Psoas muscle (tissue), 8 donors: ENCODE data around the gene SULT1B1. TPM values are rescaled to one million over a fixed set of nuclear protein-coding genes. Genes with fewer than 3 reads are reported as not detected.
A peak's percentile ranks its signal among the peaks of the same experiment; 100 is the strongest.

Experiments
- ATAC-seq, 4 donors: fragments of 200-7000 bp; cut with Tn5 transposase; one replicate each; pipeline ENCODE4 v1.9.1; 2020; ENCODE audit warnings: moderate library complexity in 3 of 4, mild to moderate bottlenecking in 2 of 4
- DNase-seq, 2 donors: peaks; one replicate each; pipeline ENCODE4 v3.0.0-alpha.2; 2020
- H3K27ac ChIP-seq: fragments of 200-600 bp; one replicate; pipeline ENCODE4 v1.8.0; 2022
- H3K27me3 ChIP-seq, 3 donors: fragments of 200-600 bp in 1 of 3; one replicate each; pipeline versions ENCODE4 v1.6.1 to v1.8.0; 2013 to 2022; ENCODE audit warnings: low read length in 2 of 3, mild to moderate bottlenecking in 2 of 3, moderate library complexity in 1 of 3; ENCODE audit not compliant: insufficient read depth in 3 of 3
- H3K36me3 ChIP-seq, 2 donors: fragments of 200-600 bp in 1 of 2; one replicate each; pipeline versions ENCODE4 v1.6.1 to v1.8.0; 2013 to 2022; ENCODE audit warnings: low read depth in 1 of 2, mild to moderate bottlenecking in 1 of 2, moderate library complexity in 1 of 2; ENCODE audit not compliant: insufficient read depth in 1 of 2
- H3K4me1 ChIP-seq: fragments of 200-600 bp; one replicate; pipeline ENCODE4 v1.8.0; 2022
- H3K4me3 ChIP-seq: fragments of 200-600 bp; one replicate; pipeline ENCODE4 v1.8.0; 2022; ENCODE audit warnings: mild to moderate bottlenecking
- H3K9me3 ChIP-seq: fragments of 200-600 bp; one replicate; pipeline ENCODE4 v1.8.0; 2022
- whole genome bisulfite sequencing, 3 donors: extraction: QIAGEN DNeasy Blood & Tissue Kit; methylation state at CpG; one replicate each; pipeline versions ENCODE4 v1.1.6 to v1.1.7; 2013; 5-methylcytosine and 5-hydroxymethylcytosine counted together
- intact Hi-C, 2 donors: fragments of 100-400 bp; cut with DNase I; formaldehyde crosslinking; loops; one replicate each; pipeline versions ENCODE4 v1.11.0 to v1.14.2; 2022
- polyA plus RNA-seq, 3 donors: library from polyadenylated mRNA; stranded (reverse); fragments of 200-250 nt; gene quantifications; one replicate each; pipeline ENCODE4 v1.2.3, GENCODE V29; 2013
- total RNA-seq, 4 donors: library from RNA; stranded (reverse); fragmentation: NEBNext Ultra II Directional in 2 of 4; extraction: Animal tissue kit (Norgen Biotek cat#: 25700) in 2 of 4; gene quantifications; one replicate each; pipeline versions ENCODE4 v1.2.1 to v1.2.4, GENCODE V29; 2021 to 2023
- TF ChIP-seq, protein P1 (sequence below): fragments of 200-600 bp; IDR thresholded peaks from one replicate; pipeline ENCODE4 v1.8.0; 2022; ENCODE audit warnings: antibody characterized with exemption
- donor health status: healthy with polysubstance abuse.
- donor health status: DM: no; HTN: no; CAD: no; lungs with moderate emphysema.
- donor health status: Bipolar disorder and iron deficiency.
- donor health status: healthy.
- donor health status: DM: yes; HTN: yes; CAD: no.
- donor health status: DM: no; HTN: no; CAD: no.
- donor health status: DM: no; HTN: no; CAD: no.
- donor health status: DM: yes; HTN: yes; CAD: no.

Gene SULT1B1
- total and polyA plus RNA-seq, 7 donors = 0.03 to 0.74 (median 0.24) TPM

DNA sequence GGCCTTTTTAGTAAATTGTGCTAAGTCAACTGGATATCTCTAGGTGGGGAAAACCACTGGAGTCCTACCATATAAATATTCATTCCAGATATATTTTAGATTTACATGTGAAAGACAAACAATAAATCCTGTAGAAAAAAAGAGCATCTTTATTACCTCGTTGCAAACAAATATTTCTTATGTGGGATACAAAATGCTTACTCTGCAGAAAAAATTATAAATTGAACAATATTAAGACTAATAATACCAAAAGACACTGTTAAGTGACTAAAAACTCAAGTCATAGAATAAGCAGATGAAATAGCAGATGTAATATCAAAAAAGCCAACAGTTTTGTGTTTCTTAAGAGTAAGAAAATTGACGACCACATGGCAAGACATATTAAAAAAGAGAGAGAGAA lies 43.8 kb downstream of the SULT1B1 start:
- no peaks in the 10 kb centered on the region for H3K9me3 ChIP-seq
- 81 to 88% (median 85%) methylated on average over 2 of the region's 2 CpGs for WGBS, 3 donors

DNA sequence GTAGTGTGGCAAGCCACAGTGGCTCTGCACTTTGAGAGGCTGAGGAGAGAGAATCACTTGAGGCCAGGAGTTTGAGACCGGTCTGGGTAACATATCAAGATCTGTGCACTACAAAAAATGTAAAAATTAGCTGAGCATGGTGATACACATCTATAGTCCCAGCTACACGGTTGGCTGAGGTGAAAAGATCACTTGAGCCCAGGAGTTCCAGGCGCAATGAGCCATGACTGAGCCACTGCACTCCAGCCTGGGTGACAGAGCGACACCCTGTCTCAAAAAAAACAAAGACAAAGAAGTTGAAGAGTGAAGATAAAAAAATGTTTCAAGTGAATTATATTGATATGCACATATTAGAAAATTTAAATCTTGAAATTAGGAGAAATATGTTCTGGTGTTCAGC lies 46.3 kb downstream of the SULT1B1 start:
- no peak overlapping the region for H3K27ac ChIP-seq
- no peak for ATAC-seq

More for the DNA sequence above, 43.8 kb downstream of the SULT1B1 start:
- Histone ChIP-seq H3K4me3 (no peak overlapping the region), H3K27ac (no peak overlapping the region), H3K27me3 (no peaks in the 10 kb centered on the region), H3K4me1 (no peaks in the 10 kb centered on the region), H3K36me3 (no peaks in the 10 kb centered on the region)
- ATAC-seq (no peak), DNase-seq (no peak)
- intact Hi-C loops = no loop called here
- TF ChIP-seq, protein P1, sequence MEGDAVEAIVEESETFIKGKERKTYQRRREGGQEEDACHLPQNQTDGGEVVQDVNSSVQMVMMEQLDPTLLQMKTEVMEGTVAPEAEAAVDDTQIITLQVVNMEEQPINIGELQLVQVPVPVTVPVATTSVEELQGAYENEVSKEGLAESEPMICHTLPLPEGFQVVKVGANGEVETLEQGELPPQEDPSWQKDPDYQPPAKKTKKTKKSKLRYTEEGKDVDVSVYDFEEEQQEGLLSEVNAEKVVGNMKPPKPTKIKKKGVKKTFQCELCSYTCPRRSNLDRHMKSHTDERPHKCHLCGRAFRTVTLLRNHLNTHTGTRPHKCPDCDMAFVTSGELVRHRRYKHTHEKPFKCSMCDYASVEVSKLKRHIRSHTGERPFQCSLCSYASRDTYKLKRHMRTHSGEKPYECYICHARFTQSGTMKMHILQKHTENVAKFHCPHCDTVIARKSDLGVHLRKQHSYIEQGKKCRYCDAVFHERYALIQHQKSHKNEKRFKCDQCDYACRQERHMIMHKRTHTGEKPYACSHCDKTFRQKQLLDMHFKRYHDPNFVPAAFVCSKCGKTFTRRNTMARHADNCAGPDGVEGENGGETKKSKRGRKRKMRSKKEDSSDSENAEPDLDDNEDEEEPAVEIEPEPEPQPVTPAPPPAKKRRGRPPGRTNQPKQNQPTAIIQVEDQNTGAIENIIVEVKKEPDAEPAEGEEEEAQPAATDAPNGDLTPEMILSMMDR = no peak

DNA sequence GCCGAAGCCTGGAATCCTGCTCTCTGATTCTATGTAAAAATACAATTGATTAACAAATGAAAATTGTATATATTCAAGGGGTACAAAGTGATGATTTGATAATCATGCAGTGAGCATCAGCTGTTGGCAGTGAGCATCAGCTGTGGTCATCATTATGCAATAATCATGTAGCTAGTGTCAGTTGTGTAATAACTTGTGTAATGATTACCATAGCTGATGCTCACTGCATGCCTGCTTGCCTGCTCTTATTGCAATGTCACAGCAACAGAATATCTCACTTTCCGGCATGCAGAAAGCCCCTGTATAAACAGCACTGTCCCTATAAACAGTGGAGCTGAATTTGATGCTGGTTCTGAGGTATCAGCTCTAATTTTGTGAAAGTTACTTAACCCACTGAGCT lies 46.8 kb downstream of the SULT1B1 start:
- Histone ChIP-seq H3K36me3 (no peaks in the 10 kb centered on the region), H3K4me3 (no peak overlapping the region), H3K27me3 (no peaks in the 10 kb centered on the region), H3K27ac (no peak overlapping the region), H3K4me1 (no peaks in the 10 kb centered on the region), H3K9me3 (no peaks in the 10 kb centered on the region)
- TF ChIP-seq, protein P1 = no peak
- 83 to 86% (median 84%) methylated on average over 2 of the region's 2 CpGs for WGBS, 3 donors
- intact Hi-C loops = no loop called here
- peak in 1 of 4 donors; percentile 45 for ATAC-seq
- no peak for DNase-seq

More for the DNA sequence above, 46.3 kb downstream of the SULT1B1 start:
- Histone ChIP-seq H3K27me3 (no peaks in the 10 kb centered on the region), H3K4me3 (no peak overlapping the region), H3K9me3 (no peaks in the 10 kb centered on the region), H3K4me1 (no peaks in the 10 kb centered on the region), H3K36me3 (no peaks in the 10 kb centered on the region)
- TF ChIP-seq, protein P1 = no peak
- DNase-seq = no peak
- intact Hi-C loops = no loop called here
- 61 to 83% (median 70%) methylated on average over 4 of the region's 4 CpGs for WGBS, 3 donors

DNA sequence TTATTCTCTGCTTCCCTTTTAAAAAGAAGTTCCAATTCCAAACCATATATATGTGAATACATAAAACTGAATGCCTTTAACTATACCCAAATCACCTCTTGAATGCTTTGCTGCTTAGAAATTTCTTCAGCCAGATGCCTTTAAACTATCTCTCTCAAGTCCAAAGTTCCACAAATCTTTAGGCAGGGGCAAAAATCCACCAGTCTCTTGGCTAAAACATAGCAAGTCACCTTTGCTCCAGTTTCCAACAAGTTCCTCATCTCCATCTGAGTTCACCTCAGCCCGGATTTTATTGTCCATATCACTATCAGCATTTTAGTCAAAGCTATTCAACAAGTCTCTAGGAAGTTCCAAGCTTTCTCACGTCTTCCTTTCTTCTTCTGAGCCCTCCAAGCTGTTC lies 49.8 kb downstream of the SULT1B1 start:
- Histone ChIP-seq H3K27ac (no peak overlapping the region), H3K4me1 (no peaks in the 10 kb centered on the region), H3K9me3 (no peaks in the 10 kb centered on the region), H3K36me3 (no peaks in the 10 kb centered on the region), H3K27me3 (no peaks in the 10 kb centered on the region), H3K4me3 (no peak overlapping the region)
- intact Hi-C loops = no loop called here
- WGBS, 3 donors = 61 to 71% (median 67%) methylated on average over 2 of the region's 2 CpGs
- no peak for ATAC-seq
- no peak for DNase-seq
- TF ChIP-seq, protein P1 = no peak

DNA sequence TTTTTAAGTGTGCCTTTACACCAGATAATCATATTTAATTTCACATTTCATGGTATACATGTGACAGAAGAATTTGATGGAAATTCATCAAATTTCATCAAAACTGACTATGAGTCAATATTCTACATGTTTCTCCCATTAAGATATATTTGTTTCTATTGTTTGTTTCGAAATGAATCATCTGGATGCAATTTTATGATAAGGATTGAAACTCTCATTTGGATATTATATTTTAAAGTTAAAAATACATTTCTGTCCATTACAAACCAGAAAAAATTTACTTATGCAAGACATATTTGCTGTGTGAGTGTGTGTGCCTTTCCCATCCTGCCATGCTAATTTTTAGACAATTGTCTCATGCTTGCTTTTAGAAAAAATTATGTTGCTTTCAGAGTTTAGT lies 52.2 kb downstream of the SULT1B1 start:
- 71 to 86% (median 83%) methylated on average over 1 of the region's 1 CpG for WGBS, 3 donors
- TF ChIP-seq, protein P1 = no peak
- H3K27me3 ChIP-seq = no peaks in the 10 kb centered on the region
- H3K4me1 ChIP-seq = no peaks in the 10 kb centered on the region
- intact Hi-C loops = no loop called here
- DNase-seq (no peak), ATAC-seq (no peak)
- H3K36me3 ChIP-seq = no peaks in the 10 kb centered on the region
- H3K9me3 ChIP-seq = no peaks in the 10 kb centered on the region
- no peak overlapping the region for H3K27ac ChIP-seq
- no peak overlapping the region for H3K4me3 ChIP-seq
